Measurements from ENCODE around the gene TP53TG5.

TP53TG5 gene

GRCh38 chr20:45345104-45345936 is 32.8 kb downstream of the TP53TG5 start:
- no peak for DNase-seq (ENCODE audit: low spot score)

- DNase-seq (ENCODE audit: low spot score): peak; percentile 15
Observed at GRCh38 chr20:45344168-45344860, 33.8 kb downstream of the TP53TG5 start.

- DNase-seq (ENCODE audit: low spot score): no peak
Observed at GRCh38 chr20:45343532-45344167, 34.5 kb downstream of the TP53TG5 start.

- DNase-seq (ENCODE audit: low spot score): no peak
Observed at GRCh38 chr20:45342855-45343531, 35.1 kb downstream of the TP53TG5 start.

- no peak for DNase-seq (ENCODE audit: low spot score)
Observed at GRCh38 chr20:45341939-45342854, 35.9 kb downstream of the TP53TG5 start.

- no peak for DNase-seq (ENCODE audit: low spot score)
Observed at GRCh38 chr20:45341579-45341938, 36.6 kb downstream of the TP53TG5 start.

- DNase-seq (ENCODE audit: low spot score): no peak
Observed at GRCh38 chr20:45340951-45341350, 37.2 kb downstream of the TP53TG5 start.

GRCh38 chr20:45340236-45340847 is 37.8 kb downstream of the TP53TG5 start:
- DNase-seq (ENCODE audit: low spot score): no peak

GRCh38 chr20:45339799-45340198 is 38.3 kb downstream of the TP53TG5 start:
- no peak for DNase-seq (ENCODE audit: low spot score)

- DNase-seq (ENCODE audit: low spot score): no peak
Observed at GRCh38 chr20:45339084-45339483, 39.0 kb downstream of the TP53TG5 start.

- no peak for DNase-seq (ENCODE audit: low spot score)
Observed at GRCh38 chr20:45338121-45339030, 39.7 kb downstream of the TP53TG5 start.

GRCh38 chr20:45337367-45338120 is 40.6 kb downstream of the TP53TG5 start:
- DNase-seq (ENCODE audit: low spot score): no peak

- no peak for DNase-seq (ENCODE audit: low spot score)
Observed at GRCh38 chr20:45336530-45337366, 41.4 kb downstream of the TP53TG5 start.

- no peak for DNase-seq (ENCODE audit: low spot score)
Observed at GRCh38 chr20:45330476-45330875, 47.6 kb downstream of the TP53TG5 start.

GRCh38 chr20:45329497-45330319 is 48.4 kb downstream of the TP53TG5 start:
- no peak for DNase-seq (ENCODE audit: low spot score)

- DNase-seq (ENCODE audit: low spot score): no peak
Observed at GRCh38 chr20:45328451-45328850, 49.7 kb downstream of the TP53TG5 start.

- DNase-seq (ENCODE audit: low spot score): no peak
Observed at GRCh38 chr20:45325371-45325770, 52.8 kb downstream of the TP53TG5 start.
